HepG2 (cell line): ENCODE results near the gene XRCC1. TPM values are rescaled to one million over a fixed set of nuclear protein-coding genes. Genes with fewer than 3 reads are reported as not detected.

Experiments
- HNRNPK ChIP-seq: fragments of 200-400 bp; formaldehyde crosslinking; IDR thresholded peaks from 2 replicates; pipeline ENCODE4 v1.6.1; 2018; ENCODE audit warnings: low read length, low read depth, moderate library complexity, mild to moderate bottlenecking; ENCODE audit not compliant: poor library complexity, severe bottlenecking
- HNRNPL ChIP-seq: fragments of 200-400 bp; formaldehyde crosslinking; IDR thresholded peaks from 2 replicates; pipeline ENCODE4 v1.6.1; 2017; ENCODE audit warnings: mild to moderate bottlenecking, low read depth, low read length
- HNRNPLL ChIP-seq: fragments of 200-400 bp; formaldehyde crosslinking; IDR thresholded peaks from 2 replicates; pipeline ENCODE4 v1.6.1; 2017; ENCODE audit warnings: mild to moderate bottlenecking, low read depth, low read length; ENCODE audit not compliant: poor library complexity, severe bottlenecking
- STAG1 ChIP-seq: sonication (generic); formaldehyde crosslinking; IDR thresholded peaks from 2 replicates; pipeline ENCODE4 v1.4.0; 2020; ENCODE audit warnings: missing genetic modification reagents
- ZNF776 ChIP-seq: sonication (generic); formaldehyde crosslinking; IDR thresholded peaks from 2 replicates; pipeline ENCODE4 v1.4.0; 2020; ENCODE audit warnings: mild to moderate bottlenecking, missing genetic modification reagents
- polyA plus RNA-seq, 8 experiments: library from polyadenylated mRNA; depleted of rRNA in 3 of 8; stranded (reverse) in 7 of 8; unstranded in 1 of 8; fragments of >200 nt; fragmentation: Illumina TruSeq in 4 of 8; extraction: Trizol in 4 of 8; gene quantifications; 2 replicates each; pipeline versions ENCODE4 v1.2.1 to v1.2.3, GENCODE V29; 2011 to 2016; ENCODE audit warnings: low read depth in 4 of 8, missing spikeins in 1 of 8, mixed read lengths in 1 of 8; ENCODE audit not compliant: insufficient read depth in 1 of 8
- total RNA-seq, 5 experiments: library from RNA; depleted of rRNA; stranded (reverse); fragments of >200 nt; fragmentation: Illumina TruSeq; extraction: Trizol; gene quantifications; 2 replicates each; pipeline ENCODE4 v1.2.3, GENCODE V29; 2016; ENCODE audit warnings: low read depth in 1 of 5
- TF ChIP-seq, protein P1 (sequence below): sonication (generic); formaldehyde crosslinking; IDR thresholded peaks from 2 replicates; pipeline ENCODE4 v1.9.0; 2021; ENCODE audit warnings: missing genetic modification reagents, borderline replicate concordance
- TF ChIP-seq, protein P2 (sequence below): sonication (generic); formaldehyde crosslinking; IDR thresholded peaks from 2 replicates; pipeline ENCODE4 v1.4.0; 2020; ENCODE audit warnings: missing genetic modification reagents
- TF ChIP-seq, protein P3 (sequence below): sonication (generic); formaldehyde crosslinking; IDR thresholded peaks from 2 replicates; pipeline ENCODE4 v1.5.0; 2020; ENCODE audit warnings: mild to moderate bottlenecking, missing genetic modification reagents, moderate library complexity

The XRCC1 gene
- total and polyA plus RNA-seq, 2 of the 13 experiments (the other 11 are each of a cell fraction or from before 2014, with no cell fraction given): 24.7 to 26.3 TPM

DNA sequence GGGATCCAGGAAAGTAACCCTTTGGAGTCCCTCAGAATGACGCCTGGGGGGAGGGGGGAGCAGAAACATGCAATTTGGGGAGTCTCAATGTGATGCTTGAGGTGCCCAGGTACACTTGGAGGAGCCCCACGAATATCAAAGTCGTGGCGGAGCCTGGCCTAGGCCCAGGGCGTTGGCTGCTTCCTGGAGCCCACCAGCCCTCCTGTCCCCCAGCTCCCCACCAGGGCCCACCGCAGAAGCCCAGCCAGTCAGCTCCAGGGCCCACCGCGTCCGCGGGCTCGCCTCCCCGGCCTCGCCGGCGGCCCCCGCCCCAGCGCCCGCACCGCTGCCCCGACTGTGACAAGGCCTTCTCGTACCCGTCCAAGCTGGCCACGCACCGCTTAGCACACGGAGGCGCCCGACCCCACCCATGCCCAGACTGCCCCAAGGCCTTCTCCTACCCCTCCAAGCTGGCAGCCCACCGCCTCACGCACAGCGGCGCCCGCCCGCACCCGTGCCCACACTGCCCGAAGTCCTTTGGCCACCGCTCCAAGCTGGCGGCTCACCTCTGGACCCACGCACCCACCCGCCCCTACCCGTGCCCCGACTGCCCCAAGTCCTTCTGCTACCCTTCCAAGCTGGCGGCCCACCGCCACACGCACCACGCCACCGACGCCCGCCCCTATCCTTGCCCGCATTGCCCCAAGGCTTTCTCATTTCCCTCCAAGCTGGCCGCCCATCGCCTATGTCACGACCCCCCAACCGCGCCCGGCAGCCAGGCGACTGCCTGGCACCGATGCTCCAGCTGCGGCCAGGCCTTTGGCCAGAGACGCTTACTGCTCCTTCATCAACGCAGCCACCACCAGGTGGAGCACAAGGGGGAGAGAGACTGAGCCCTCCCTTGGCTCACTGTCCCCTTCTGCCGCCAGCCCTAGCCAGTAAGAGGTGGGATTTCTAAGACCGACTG, 40.2 kb downstream of the XRCC1 start (continued):
- TF ChIP-seq STAG1 (peak; percentile 46), HNRNPL (0 out of 2 replicates have a peak, but pooled peaks have one; percentile 52), HNRNPK (peak; percentile 17), ZNF776 (CRISPR knock-in tag) (no peak), HNRNPLL (peak; percentile 18)
- TF ChIP-seq, protein P1, sequence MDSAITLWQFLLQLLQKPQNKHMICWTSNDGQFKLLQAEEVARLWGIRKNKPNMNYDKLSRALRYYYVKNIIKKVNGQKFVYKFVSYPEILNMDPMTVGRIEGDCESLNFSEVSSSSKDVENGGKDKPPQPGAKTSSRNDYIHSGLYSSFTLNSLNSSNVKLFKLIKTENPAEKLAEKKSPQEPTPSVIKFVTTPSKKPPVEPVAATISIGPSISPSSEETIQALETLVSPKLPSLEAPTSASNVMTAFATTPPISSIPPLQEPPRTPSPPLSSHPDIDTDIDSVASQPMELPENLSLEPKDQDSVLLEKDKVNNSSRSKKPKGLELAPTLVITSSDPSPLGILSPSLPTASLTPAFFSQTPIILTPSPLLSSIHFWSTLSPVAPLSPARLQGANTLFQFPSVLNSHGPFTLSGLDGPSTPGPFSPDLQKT: no peak
- TF ChIP-seq, protein P2, sequence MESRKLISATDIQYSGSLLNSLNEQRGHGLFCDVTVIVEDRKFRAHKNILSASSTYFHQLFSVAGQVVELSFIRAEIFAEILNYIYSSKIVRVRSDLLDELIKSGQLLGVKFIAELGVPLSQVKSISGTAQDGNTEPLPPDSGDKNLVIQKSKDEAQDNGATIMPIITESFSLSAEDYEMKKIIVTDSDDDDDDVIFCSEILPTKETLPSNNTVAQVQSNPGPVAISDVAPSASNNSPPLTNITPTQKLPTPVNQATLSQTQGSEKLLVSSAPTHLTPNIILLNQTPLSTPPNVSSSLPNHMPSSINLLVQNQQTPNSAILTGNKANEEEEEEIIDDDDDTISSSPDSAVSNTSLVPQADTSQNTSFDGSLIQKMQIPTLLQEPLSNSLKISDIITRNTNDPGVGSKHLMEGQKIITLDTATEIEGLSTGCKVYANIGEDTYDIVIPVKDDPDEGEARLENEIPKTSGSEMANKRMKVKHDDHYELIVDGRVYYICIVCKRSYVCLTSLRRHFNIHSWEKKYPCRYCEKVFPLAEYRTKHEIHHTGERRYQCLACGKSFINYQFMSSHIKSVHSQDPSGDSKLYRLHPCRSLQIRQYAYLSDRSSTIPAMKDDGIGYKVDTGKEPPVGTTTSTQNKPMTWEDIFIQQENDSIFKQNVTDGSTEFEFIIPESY (CRISPR knock-in tag): peak; percentile 78; the same call in 1 of the 2 replicates
- TF ChIP-seq, protein P3, sequence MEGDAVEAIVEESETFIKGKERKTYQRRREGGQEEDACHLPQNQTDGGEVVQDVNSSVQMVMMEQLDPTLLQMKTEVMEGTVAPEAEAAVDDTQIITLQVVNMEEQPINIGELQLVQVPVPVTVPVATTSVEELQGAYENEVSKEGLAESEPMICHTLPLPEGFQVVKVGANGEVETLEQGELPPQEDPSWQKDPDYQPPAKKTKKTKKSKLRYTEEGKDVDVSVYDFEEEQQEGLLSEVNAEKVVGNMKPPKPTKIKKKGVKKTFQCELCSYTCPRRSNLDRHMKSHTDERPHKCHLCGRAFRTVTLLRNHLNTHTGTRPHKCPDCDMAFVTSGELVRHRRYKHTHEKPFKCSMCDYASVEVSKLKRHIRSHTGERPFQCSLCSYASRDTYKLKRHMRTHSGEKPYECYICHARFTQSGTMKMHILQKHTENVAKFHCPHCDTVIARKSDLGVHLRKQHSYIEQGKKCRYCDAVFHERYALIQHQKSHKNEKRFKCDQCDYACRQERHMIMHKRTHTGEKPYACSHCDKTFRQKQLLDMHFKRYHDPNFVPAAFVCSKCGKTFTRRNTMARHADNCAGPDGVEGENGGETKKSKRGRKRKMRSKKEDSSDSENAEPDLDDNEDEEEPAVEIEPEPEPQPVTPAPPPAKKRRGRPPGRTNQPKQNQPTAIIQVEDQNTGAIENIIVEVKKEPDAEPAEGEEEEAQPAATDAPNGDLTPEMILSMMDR (CRISPR knock-in tag): peak; percentile 65
